ENCODE results near the gene CEBPE. TPM values are rescaled to one million over a fixed set of nuclear protein-coding genes. Genes with fewer than 3 reads are reported as not detected.

CEBPE gene
- total RNA-seq, 2 experiments from 2014 or later: 1.1 to 2.3 TPM

DNA sequence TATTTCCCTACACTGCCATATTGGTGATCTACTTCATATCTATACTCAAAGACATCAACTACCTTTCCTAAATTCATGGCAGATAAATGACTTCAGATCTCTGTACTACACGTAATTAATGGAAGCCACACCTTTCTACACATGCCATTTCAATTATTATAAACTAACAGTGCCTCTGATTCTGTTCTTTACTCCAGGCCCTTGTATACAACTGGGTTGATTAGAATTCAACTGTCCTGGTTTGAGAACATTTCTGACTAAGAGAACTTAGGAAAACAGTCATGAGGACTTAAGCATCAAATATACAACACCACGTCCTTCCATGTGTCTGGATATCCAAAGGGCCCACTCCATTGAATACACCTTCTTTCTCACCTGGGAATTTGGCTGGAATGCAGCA lies 26.0 kb downstream of the CEBPE start:
- H3K4me1 ChIP-seq (ENCODE audit: insufficient read depth, low read length, poor library complexity, severe bottlenecking): peaks cover 23% of the 10 kb centered on the region
- intact Hi-C loops (cut with micrococcal nuclease; ENCODE audit: unreplicated experiment): no loop called here
- peaks cover 56% of the 10 kb centered on the region for H3K79me2 ChIP-seq (ENCODE audit: insufficient read depth, low read depth, low read length)
- no peaks in the 10 kb centered on the region for H3K9me2 ChIP-seq (ENCODE audit: insufficient read depth, low read length)
- H2AFZ ChIP-seq (ENCODE audit: low read length): no peak overlapping the region
- ChIA-PET POLR2A (interaction anchor here (0.8 to 1.7 kb wide), 4 partner anchors 12 to 26 kb away, joined by 4 to 8 read pairs (median 4); partner anchors contain the start of gene CEBPE), CTCF (ENCODE audit: unreplicated experiment) (no interaction called here)
- H3K4me3 ChIP-seq (ENCODE audit: low read depth, low read length, poor library complexity, severe bottlenecking): peak overlapping the region; percentile 92
- no peak overlapping the region for H3K27ac ChIP-seq (ENCODE audit: low read depth, low read length, poor library complexity, severe bottlenecking)
- no peak for TF ChIP-seq CTCF (conservative IDR thresholded peaks at IDR 0.05; ENCODE audit: low read length)
- no peak for TF ChIP-seq EZH2phosphoT487 (IDR thresholded peaks at IDR 0.05; ENCODE audit: borderline replicate concordance, low read depth, low read length)
- no TSS peak for BruUV-seq (replicated peaks)
- DNase-seq (ENCODE audit: low spot score): no peak
- peaks cover 68% of the 10 kb centered on the region for H3K36me3 ChIP-seq (ENCODE audit: insufficient read depth, low read length)
- peak overlapping the region; percentile 94 for H3K4me2 ChIP-seq (ENCODE audit: low read length)
- H3K9me3 ChIP-seq (ENCODE audit: low read length): no peaks in the 10 kb centered on the region
- peaks cover 19% of the 10 kb centered on the region for H4K20me1 ChIP-seq (ENCODE audit: insufficient read depth, low read length)

- Histone ChIP-seq H3K4me3 (ENCODE audit: low read depth, low read length, poor library complexity, severe bottlenecking) (no peak overlapping the region), H3K27ac (ENCODE audit: low read depth, low read length, poor library complexity, severe bottlenecking) (no peak overlapping the region), H3K9me2 (ENCODE audit: insufficient read depth, low read length) (no peaks in the 10 kb centered on the region), H3K79me2 (ENCODE audit: insufficient read depth, low read depth, low read length) (peaks cover 42% of the 10 kb centered on the region), H3K4me2 (ENCODE audit: low read length) (no peak overlapping the region), H4K20me1 (ENCODE audit: insufficient read depth, low read length) (peaks cover 17% of the 10 kb centered on the region), H3K9me3 (ENCODE audit: low read length) (no peaks in the 10 kb centered on the region), H3K36me3 (ENCODE audit: insufficient read depth, low read length) (peaks cover 72% of the 10 kb centered on the region), H2AFZ (ENCODE audit: low read length) (no peak overlapping the region), H3K4me1 (ENCODE audit: insufficient read depth, low read length, poor library complexity, severe bottlenecking) (peaks cover 14% of the 10 kb centered on the region)
- ChIA-PET POLR2A (interaction anchor here (0.5 to 1.7 kb wide), 9 partner anchors 9 to 895 kb away, joined by 3 to 8 read pairs (median 4); partner anchors contain the start of gene CEBPE), CTCF (ENCODE audit: unreplicated experiment) (interaction anchor here (0.6 to 0.9 kb wide), 3 partner anchors 105 to 215 kb away, joined by 3 to 5 read pairs (median 4); partner anchors contain the start of gene BCL2L2)
- DNase-seq (ENCODE audit: low spot score): no peak
- TF ChIP-seq EZH2phosphoT487 (IDR thresholded peaks at IDR 0.05; ENCODE audit: borderline replicate concordance, low read depth, low read length) (no peak), CTCF (conservative IDR thresholded peaks at IDR 0.05; ENCODE audit: low read length) (no peak)
- intact Hi-C loops (cut with micrococcal nuclease; ENCODE audit: unreplicated experiment): no loop called here
- BruUV-seq (replicated peaks): no TSS peak
These were observed 27.5 kb downstream of the CEBPE start for GRCh38 chr14:23091294-23092225.

- CTCF ChIA-PET (ENCODE audit: unreplicated experiment): no interaction called here
- no TSS peak for BruUV-seq (replicated peaks)
- Histone ChIP-seq H3K36me3 (ENCODE audit: insufficient read depth, low read length) (peaks cover 85% of the 10 kb centered on the region), H3K4me2 (ENCODE audit: low read length) (no peak overlapping the region), H3K9me2 (ENCODE audit: insufficient read depth, low read length) (no peaks in the 10 kb centered on the region), H3K27ac (ENCODE audit: low read depth, low read length, poor library complexity, severe bottlenecking) (no peak overlapping the region), H3K4me1 (ENCODE audit: insufficient read depth, low read length, poor library complexity, severe bottlenecking) (peaks cover 11% of the 10 kb centered on the region), H3K4me3 (ENCODE audit: low read depth, low read length, poor library complexity, severe bottlenecking) (no peak overlapping the region), H4K20me1 (ENCODE audit: insufficient read depth, low read length) (peaks cover 17% of the 10 kb centered on the region), H2AFZ (ENCODE audit: low read length) (no peak overlapping the region), H3K79me2 (ENCODE audit: insufficient read depth, low read depth, low read length) (peaks cover 32% of the 10 kb centered on the region), H3K9me3 (ENCODE audit: low read length) (no peaks in the 10 kb centered on the region)
- POLR2A ChIA-PET: no interaction called here
- TF ChIP-seq EZH2phosphoT487 (IDR thresholded peaks at IDR 0.05; ENCODE audit: borderline replicate concordance, low read depth, low read length) (no peak), CTCF (conservative IDR thresholded peaks at IDR 0.05; ENCODE audit: low read length) (no peak)
- intact Hi-C loops (cut with micrococcal nuclease; ENCODE audit: unreplicated experiment): no loop called here
- no peak for DNase-seq (ENCODE audit: low spot score)
These were observed 28.8 kb downstream of the CEBPE start for GRCh38 chr14:23090254-23090636.
